GM21367 (cell line): ENCODE data around the gene ZDHHC19.

Experiments used
- ATAC-seq: cut with Tn5 transposase; IDR thresholded peaks from one replicate; pipeline ENCODE4 v1.9.1; 2021; ENCODE audit not compliant: unreplicated experiment

Gene ZDHHC19

DNA sequence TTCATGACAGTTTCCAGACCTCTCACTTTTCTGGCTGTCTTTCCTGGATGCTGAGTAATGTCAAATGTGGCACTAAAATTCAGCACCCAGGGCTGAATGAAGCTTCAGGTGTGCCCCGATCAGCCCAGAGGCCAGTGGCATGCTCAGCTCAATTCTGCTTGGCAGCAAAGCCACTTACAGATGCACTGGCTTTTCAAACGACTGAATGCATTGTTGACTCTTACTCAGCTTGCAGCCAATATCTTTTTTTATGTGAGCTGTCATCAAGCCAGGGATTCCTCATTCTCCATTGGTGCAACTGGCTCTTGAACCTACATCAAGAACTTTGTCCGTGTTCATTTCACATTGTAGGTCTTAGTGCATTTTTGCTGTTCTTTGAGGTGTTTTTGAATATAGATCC, 60.7 kb downstream of the ZDHHC19 start:
- no peak for ATAC-seq

DNA sequence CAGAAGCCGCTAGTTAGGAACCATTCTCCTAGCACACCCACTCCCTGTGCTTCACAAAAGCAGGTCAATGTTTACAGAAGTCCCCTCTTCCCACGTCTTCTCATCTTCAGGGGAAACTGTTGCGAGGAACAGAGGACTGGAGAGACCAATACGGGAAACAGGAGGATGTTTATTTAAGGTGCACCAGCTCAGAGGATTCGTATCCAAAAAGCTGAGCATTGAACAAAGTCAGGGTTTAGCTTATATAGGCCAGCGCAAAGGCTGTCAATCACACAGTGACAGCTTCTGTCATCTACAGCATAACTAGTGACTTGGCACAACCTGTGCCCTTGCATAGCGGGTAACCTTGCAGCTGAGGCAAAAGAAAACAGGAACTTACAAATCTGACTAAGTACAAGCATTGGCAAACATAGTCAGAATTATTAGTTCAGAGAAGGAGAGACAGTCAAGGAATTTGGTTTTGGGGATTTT, 61.3 kb downstream of the ZDHHC19 start:
- no peak for ATAC-seq

DNA sequence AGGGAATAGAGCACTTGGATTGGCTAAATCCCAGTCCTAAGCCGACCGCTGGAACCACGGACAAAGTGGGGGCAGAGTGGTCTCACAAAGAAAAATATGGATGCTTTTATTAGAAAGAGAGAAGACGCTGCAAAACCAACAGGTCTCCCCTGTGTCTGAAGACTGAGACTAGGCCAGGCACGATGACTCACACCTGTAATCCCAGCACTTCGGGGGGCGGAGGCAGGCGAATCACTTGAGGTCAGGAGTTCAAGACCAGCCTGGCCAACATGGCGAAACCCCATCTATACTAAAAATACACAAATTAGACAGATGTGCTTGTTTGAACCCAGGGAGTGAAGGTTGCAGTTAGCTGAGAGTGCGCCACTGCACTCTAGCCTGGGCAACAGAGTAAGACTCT, 61.8 kb downstream of the ZDHHC19 start:
- ATAC-seq: no peak
